NK-92 treated with Interleukin-12 subunit alpha and Interleukin-12 subunit beta, amount 100 ng/mL, for 24 hours (cell line): Measurements from ENCODE around the gene ARGLU1.

Experiments used
- DNase-seq: peaks from one replicate; lab custom pipeline; 2025; lab: John Stamatoyannopoulos, UW

The ARGLU1 gene

DNA sequence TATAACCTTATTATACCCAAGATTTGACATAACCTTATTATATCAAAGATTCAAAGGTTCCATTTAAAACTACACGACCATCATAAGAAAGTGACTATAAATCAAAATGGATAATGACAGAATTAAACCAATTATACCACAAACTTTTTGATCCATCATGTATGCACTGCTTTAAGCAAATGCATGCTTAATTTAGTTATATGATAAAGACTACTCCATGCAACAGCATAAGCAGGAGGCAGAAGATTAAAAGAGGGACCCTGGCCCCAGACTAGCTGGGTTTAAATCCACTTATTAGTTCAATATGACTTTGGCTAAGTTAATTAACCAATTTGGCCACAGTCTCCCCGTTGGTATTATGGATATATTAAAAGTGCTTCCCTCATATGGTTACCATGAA is 43.8 kb downstream of the ARGLU1 start:
- no peak for DNase-seq

DNA sequence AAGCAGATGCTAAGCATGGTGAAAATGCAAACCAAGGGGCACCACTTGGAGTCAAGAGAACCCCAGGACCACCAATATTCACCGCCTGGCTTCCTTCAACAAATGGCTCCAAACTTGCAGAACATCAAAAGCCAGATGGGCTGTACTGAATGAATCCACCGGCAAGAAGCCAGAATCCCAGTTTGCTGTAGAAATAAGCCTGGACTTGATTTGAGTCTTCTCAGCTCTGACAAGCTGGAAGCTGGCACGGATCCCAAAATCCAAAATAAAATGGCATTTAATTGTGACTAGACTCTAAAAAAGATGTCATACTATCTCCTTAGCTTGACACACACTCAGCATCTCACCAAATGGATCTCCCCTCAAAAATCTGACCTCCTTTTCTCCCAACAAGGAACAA is 44.4 kb downstream of the ARGLU1 start:
- no peak for DNase-seq

DNA sequence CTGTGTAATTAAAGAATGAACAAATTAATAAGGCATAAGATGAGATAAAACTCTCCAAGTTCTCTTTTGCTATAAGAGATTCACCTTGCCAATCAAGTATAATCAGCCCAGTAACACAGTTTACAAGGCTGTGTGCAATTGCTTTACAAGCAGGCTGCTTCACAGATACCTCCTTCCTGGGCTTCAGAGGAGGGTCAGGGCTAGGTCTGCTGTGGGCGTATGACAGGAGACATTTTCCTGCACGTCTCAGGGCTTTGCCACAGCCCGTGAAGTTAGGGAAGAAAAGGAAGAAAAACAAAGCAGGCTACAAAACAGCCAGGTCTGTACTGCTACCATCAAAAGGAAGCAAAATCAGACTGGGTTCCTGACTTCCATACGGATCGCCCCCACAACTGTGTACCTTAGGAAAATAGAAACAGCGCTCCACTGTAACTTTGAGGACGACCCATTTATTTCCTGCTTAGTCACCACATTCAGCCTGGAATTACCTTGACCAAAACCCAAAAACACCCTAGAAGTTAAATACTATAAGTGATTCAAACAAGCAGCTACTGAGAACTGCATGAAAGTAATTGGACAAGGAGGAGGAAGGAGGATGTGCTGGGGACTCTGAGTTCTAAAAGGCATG is 44.9 kb downstream of the ARGLU1 start:
- DNase-seq, result no peak

DNA sequence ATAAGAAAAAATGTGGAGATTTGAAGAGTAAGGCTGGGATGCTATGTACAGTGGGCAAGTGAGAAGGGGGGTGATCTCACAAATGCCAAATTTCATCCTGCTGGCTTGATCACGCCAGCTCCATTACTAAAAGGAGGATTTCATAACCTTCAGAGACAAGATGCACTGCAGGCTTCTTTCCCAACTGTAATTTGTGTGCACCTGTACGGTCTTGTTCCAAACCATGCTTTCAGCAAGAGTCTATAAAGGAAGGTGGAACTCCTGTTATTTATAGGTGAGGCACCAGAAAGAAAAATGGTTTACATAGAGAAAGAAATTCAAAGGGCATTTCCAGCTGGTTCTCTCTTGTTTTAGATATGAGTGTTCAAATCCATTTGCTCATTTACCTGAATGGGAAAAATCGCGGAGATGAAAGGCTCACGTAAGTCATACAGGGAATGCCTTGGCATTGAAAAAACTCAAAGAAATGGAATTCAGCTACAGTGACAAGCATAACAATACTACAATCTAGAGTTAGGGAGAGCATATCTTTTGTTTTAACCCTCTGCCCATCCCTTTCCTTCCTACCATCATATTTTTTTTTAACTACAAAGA is 45.7 kb downstream of the ARGLU1 start:
- DNase-seq, result no peak

DNA sequence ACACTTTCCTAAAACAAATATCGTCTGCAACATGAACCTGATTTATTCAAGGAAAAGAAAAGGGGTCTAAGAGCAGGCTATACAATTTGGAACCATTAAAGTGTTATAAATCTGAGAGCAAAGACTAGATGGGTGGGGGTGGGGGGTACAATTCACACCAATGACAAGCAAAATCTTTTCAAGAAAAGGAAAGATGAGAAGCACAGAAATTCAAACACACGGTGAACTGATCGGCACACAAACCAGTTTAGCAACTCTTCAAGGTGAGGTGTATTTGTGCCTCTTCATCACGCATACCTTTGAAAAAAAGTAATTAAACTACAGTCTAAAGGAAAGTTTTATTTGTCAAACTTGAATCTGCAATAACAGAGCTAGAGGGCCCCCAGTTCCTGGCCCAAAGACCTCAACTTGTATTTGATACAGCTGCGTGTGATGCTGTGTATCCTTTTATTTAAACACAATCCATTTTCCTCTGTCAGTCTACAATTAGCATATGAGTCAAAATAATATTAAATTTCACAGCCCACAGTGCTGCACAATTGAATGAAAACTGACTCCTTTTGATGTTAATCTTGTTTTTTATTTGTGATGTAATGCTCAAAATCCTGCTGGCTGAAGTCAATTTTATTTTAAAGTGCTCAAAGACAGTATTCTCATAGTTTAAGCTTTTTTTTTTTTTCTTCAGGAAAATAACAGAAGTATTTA is 46.7 kb downstream of the ARGLU1 start:
- DNase-seq, result no peak

DNA sequence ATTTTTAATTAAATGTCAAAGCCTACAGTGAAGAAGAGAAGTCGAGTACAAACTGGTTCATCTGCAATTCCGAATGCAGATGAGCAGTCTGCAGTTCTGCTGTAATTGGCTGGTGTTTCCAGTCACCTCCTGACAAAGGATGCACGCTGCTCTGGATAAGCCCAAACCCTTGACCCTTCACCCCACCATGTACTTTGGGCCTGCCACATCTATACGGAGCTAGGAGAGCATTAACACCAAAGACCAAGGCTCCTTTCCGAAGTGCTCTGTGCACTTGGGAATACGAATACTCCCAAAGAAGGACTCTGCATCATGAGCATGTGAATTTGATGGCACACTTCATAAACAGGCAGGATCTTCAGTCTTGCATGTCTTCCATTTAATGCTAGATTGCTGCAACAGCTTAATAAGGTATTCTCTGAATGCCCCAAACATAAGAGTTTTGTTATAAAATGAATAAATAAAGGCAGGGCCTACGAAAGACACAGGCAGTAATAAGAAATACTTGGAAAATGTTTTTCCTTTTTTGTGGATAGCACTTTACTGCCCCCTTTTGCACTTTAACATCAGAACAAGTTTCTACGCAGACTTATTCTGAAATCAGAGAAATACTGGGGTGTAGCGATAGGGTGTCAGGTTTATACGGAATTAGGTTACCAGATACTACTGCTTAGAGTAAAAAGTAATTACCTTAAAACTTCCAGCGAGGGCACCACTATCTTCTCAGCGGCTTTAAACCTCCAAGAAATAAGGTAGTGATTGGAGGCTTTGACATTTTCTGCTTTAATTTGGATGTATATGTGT is 47.5 kb downstream of the ARGLU1 start:
- DNase-seq, result no peak

DNA sequence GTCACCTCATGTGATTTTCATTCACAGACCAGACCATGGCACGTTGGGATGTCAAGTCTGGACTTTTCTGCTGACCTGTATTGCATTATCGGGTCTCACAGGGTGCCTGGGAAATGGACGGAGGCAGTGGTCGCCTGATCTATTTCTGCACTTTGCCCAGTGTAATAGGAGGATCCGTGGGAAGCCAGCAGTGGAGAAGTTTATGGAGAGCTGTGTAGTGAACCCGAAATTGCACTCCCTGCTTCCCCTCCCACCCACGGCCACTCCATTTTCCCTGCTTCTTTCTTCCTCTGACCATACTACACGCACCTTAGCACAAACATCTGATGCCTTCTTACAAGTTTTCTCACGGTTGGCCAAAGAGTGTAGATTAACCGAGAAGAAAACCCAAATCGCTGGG is 49.4 kb downstream of the ARGLU1 start:
- no peak for DNase-seq

DNA sequence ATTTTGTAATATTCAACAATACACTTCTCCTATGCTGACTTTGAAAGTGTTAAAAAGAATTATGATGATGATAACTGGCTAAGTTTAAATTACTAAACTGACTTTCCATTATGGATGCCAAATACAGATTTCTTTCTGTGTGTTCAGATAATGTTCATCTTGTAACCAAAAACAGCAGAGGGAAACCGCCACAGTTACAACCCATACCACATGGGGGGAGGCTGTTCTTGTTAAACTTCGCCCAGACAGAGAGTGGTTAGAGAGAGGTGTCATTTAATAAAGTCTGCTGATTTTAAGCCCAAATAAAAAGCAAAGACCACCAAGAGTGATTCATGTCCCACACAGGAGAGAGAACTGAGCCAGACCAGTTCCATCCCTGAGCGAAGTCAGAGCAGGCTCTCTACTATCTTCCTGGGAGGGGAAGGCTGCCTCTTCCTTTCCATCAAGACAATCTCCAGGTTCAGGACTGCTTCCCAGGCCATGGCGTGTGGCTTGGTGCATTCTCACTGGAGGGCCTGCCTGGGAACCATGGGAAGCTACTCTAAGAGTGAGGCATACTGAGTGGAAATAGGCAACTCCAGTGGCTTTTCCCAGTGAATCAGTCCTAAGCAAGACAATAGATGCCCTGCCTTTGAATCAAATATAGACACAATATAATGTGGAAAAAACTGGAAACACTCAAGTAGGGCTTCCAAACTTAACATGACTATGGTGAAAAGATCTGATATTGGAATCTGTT is 50.7 kb downstream of the ARGLU1 start:
- DNase-seq, result no peak

DNA sequence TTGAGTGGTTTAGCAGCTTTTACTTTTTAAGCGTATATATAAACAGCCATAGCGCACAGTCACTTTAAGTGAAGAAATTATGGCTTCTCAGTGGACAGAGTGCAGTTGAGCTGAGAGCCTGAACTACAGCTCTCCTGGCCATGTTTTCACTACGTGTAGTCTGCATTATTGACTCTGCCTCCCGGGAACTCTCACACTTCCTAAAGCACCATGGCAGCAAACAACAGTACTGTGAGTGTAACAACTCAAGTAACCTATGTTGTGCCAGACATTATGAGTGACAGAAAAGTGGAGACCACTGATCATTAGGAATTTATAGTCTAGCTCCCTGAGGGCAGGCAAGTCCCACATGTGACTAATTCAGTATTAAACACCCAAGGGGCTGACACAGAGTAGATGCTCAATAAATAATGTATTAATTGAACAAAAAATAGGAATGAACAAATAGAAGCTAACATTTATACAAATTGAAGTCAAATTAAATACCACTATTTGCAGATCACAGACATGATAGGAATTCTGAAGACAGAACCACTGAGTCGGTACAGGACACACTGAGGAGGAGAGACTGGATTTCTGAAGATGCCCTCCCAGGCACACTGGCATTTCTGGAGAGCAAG is 52.2 kb downstream of the ARGLU1 start:
- no peak for DNase-seq

DNA sequence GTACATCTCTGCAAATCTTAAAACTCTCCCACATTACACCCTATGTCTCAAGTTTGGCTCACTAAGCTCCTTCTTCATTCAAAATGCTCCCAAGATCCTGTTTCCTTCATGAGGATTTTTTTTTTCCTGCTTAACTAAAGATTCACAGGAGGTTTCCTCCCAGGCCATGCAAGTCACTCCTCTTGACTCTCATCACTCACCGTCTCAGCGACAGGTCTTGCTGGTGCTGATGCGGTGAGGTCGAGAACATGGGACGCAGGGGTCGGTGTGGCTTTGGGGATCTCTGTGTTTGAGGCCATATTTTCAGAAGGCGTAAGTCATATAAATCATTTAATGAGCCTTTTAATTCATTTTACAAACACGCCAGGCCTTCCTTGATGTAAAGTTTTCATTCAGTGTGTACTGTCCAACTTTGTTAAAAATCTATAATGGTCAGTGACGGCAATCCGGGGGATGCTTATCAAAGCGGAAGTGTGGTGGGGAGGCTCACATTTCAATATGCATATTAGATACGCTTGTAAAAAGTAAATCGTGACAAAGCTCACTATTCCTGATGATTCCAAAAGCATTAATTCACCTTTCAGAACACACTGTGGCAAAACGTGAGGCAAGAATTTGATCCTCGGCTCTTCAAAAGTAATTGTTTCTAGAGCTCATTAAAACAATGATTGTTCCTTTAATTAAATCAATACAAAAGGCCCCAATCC is 52.9 kb downstream of the ARGLU1 start:
- no peak for DNase-seq

DNA sequence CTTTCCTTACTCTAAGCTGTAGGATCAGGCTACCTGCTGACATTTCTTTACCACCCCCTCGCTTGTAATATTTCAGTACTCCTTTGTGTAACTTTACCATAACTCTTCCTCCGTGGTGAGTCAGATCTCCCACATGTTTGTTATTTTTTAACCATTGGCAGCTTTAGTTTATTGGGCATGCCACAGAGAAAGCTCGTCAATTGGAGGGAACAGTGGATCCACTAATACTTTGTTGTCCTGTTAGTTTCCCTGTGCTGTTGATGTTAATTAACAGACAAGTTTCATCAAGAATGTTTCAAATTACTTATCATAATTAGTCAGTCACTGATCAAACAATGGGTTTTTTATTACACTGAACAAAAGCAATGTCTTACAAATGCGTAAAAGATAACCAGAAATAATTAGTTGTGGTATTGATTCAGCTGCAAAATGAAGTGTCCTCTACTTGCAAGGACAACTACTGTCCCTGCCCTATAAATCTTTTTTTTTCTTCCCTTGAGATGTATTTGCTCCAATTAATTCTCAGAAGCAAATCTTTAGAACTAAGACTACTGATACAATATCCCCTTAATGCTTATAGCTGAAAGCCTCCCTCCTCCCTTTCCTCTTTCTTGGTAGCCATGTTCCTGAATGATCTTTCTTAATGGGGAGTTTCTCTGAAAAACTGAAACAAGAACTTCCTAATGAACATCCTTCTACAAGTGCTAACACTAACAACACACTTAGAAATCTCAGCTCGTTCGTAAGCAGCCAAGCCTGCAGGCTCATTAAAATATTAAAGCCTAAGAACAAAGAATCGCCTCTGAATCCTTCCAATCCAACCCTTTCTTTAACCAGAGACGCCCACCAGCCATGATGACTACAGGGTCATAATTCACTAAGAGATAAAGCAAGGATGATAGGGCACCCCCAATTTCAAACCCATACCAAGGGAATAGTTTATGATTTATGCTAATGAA is 54.6 kb downstream of the ARGLU1 start:
- DNase-seq, result no peak

DNA sequence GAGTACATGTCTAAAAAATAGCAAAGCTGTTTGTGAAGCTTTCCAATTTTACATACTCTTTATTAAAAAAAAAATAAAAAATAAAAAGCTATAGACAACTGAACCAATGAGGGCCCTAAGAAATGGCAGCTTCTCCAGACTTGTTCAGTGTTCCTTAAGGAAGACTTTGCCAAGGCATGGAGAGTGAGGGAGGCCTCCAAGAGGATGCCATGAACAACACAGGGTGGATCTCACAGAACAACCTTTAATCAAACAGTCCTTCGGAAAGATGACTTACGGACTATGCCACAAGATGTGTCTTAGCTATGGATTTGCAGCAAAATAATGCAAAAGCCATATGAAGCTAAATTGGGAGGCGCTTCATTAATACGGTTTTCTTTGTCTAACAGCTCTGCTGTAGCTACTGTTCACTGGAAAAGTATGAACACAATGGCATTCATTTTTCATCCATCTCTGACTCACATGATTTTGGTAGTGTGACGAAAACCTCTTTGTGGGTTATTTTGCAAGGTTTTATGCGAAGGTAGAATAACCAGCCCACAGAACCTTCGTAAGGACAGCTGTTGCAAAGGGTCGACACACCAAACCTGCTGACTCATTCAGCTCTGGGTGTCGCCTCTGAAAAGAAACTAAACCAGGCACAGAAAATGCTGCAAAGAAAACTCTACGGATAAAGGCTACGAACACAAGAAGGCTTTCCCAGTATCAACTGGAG is 60.2 kb downstream of the ARGLU1 start:
- DNase-seq, result peak; percentile 67

DNA sequence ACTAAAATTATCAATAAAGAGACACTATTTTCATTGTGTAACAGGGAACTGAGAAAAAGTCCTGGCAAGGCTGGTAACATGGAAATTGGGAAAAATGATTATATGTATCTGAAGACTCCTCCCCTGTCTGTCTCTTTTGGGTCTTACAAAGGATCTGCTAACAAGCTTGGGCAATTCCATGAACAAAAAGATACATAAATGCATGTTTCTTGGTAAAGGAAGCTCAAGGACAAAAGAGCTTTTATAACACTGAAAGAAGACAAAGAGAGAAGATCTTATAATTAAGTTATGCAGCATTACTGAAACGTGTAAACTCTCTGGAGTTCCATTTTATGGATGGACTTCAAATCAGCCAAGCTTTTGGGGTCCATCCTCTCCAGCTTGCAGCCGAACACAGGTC is 61.7 kb downstream of the ARGLU1 start:
- no peak for DNase-seq

DNA sequence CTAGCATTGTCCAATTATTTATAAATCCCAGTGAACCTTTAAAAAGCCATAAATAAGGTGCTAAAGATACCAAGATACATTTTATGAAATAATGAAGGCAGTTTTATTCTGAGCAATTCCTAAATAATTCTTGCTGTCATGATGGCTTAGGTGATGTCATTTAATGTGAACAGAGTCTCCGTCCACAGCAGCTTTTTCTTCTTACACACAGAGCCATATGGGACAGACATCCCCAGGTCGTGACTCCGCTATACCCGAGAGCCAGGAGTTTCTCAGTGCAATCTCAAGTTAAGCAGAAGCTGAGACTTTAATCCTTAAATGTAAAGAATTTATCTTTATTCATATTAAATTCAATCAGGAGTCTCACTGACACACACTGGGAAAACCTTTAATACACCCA is 62.2 kb downstream of the ARGLU1 start:
- DNase-seq, result no peak

DNA sequence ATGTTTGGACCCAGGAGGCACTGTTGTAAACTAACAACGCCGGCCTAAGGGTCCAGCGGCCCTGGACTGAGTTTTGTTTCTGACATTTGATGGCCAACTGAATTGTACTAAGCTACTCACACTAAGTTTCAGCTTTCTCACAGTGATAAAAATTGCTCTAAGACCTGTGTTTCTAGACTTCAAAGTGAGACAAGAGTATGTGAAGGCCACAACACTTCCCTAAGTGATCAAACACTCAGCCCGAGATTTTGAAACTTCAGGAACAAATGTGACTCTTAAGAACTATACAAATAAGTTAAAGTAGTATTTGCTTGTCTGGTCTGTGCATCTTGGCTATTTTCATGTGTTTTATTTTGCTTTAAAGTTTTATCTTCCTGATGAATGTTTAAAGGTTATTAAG is 62.6 kb downstream of the ARGLU1 start:
- DNase-seq, result no peak

DNA sequence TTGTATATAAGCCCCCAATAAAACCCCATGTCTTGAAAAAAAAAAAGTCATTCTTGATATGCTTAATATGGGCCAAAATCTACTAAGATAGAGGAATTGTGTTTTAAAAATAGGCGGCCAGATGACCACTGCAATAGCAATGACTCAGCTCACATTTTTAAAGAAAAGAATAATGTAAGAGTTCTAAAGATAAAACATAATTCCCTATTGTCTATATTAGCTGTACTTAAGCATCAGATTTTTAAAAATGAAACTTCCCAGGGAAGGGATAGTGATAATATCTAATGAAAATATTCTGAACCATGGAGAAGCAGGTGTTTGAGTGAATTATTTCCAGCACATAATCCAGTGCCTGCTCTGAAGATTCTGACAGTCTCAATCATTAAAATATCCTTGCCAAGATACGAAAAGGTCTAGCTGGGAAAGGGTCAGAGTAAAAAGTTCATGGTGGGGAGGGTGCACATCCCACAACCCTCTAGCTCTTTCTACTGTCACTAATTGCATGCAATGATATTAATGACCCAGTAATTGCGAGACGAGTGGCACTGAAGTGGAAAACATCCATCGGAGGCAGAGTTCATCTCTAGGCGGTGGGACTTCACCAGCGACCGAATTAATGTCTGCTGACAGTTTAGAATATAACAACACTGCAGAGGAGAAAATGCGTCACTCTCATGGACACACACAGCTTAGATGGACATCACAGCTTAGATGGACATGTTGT is 64.0 kb downstream of the ARGLU1 start:
- DNase-seq, result no peak

DNA sequence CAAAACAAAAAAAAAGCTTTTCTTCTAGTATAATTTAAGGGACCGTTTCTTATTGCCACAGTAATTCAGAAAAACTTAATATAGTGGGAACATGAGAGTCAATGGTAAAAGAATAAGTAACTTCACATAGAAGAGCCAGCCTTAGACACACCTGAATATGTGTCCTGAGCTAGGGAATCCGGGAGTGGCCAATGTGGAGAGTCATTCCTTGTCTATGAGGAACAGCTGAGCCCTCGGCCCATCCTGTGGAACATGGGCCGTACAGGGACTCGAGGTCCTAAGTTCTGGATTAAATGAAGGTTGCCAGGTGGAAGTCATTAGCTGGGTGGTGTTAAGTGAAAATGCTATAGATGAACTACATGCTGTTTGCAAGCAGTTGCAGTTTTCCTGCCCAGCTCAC is 64.7 kb downstream of the ARGLU1 start:
- no peak for DNase-seq

DNA sequence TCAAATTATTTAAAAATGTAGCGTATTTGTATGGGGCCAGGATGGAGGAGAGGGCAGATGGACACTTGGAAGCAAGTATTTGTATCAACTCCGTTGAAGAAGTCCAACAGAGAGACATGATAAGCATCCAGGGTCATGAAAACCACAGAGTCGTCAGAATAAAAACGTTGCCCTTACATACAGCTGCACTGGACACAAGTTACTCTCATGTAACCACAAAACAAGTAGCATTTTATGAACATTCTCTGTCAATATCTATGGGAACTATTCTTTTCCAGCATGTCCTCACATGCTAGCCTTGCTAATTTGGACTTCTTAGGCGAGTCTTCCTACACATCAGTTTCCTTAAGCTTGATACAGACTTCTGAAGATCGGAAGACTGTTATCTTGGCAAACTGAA is 67.5 kb downstream of the ARGLU1 start:
- no peak for DNase-seq

DNA sequence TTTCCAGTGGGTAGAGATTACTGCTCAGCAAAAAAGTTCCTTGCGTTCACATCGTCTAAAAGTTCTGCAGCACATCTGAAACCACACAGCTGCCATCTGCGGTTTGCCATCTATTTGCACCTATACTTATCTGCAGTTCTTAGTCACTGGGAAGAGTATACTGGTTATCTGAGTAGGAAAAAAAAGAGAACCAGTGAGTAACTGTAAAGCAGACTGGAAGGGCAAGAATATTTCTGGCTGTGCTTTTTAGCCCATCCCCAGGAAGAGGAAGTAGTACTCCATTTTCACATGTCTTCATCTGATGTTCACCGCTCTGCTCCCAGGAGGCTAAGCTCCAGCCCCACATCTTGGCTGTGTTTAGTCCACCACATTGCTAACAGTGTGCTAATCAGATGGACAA is 68.0 kb downstream of the ARGLU1 start:
- no peak for DNase-seq
